ENCODE results near the gene MIEN1. TPM values are rescaled to one million over a fixed set of nuclear protein-coding genes. Genes with fewer than 3 reads are reported as not detected.

The MIEN1 gene
- total RNA-seq, 1 experiment from 2014 or later = 42.1 TPM

GRCh38 chr17:39736319-39737165 is 6.2 kb upstream of the MIEN1 start:
- ChIA-PET POLR2A (interaction anchor here (0.6 to 4.3 kb wide), 5 partner anchors 9 to 218 kb away, joined by 3 to 36 read pairs (median 4); partner anchors contain the start of gene PGAP3), CTCF (interaction anchor here (0.6 to 1.4 kb wide), 4 partner anchors 31 to 113 kb away, joined by 3 read pairs; no protein-coding TSS in a partner anchor)
- DNase-seq (ENCODE audit: unreplicated experiment) = peak; percentile 42
- H3K9me3 Mint-ChIP-seq (ENCODE audit: unreplicated experiment) = no peaks in the 10 kb centered on the region
- intact Hi-C loops (cut with micrococcal nuclease) = loop anchor here (5.0 kb wide), 1 partner anchor 114 kb away; no protein-coding TSS in a partner anchor
- TF ChIP-seq CTCF (IDR thresholded peaks at IDR 0.05; ENCODE audit: unreplicated experiment) = no peak
- BruUV-seq (replicated peaks) = no TSS peak
- H3K4me1 Mint-ChIP-seq (ENCODE audit: insufficient read depth, unreplicated experiment) = peaks cover 45% of the 10 kb centered on the region
- no peaks in the 10 kb centered on the region for H3K36me3 Mint-ChIP-seq (ENCODE audit: insufficient read depth, unreplicated experiment)
- H3K27me3 Mint-ChIP-seq (ENCODE audit: insufficient read depth, unreplicated experiment) = peaks cover 11% of the 10 kb centered on the region
- no peak overlapping the region for H3K4me3 Mint-ChIP-seq (ENCODE audit: unreplicated experiment)
- no peak overlapping the region for H3K27ac Mint-ChIP-seq (ENCODE audit: low read depth, unreplicated experiment)

DNA sequence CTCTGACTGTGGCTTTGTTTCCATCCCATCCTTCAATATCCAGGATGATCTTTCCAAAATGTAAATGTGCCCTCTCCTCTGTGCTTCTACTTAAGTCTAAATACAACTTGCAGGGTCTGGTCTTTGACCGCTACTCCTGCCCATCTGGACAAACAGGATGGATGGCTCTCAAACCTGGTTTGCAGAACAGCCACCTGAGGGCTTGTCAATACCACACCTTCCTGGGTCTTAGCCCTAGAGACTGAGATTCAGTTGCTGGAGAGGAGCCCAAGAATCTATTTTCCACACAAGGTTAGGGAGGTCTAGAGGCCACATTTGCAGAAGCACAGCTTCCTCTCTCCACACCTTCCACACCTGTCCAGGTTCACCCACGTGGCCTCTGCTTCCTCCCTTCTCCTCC is 5.5 kb upstream of the MIEN1 start:
- no peak for TF ChIP-seq CTCF (IDR thresholded peaks at IDR 0.05; ENCODE audit: unreplicated experiment)
- intact Hi-C loops (cut with micrococcal nuclease) = loop anchor here (5.0 kb wide), 1 partner anchor 114 kb away; no protein-coding TSS in a partner anchor
- POLR2A ChIA-PET = interaction anchor here (0.8 to 1.5 kb wide), 2 partner anchors 8 to 48 kb away, joined by 3 to 4 read pairs; partner anchors contain the start of gene PGAP3
- no peak for DNase-seq (ENCODE audit: unreplicated experiment)
- no TSS peak for BruUV-seq (replicated peaks)
- Mint-ChIP-seq H3K27ac (ENCODE audit: low read depth, unreplicated experiment) (no peak overlapping the region), H3K4me3 (ENCODE audit: unreplicated experiment) (no peak overlapping the region), H3K27me3 (ENCODE audit: insufficient read depth, unreplicated experiment) (peaks cover 11% of the 10 kb centered on the region), H3K4me1 (ENCODE audit: insufficient read depth, unreplicated experiment) (peaks cover 38% of the 10 kb centered on the region), H3K36me3 (ENCODE audit: insufficient read depth, unreplicated experiment) (no peaks in the 10 kb centered on the region), H3K9me3 (ENCODE audit: unreplicated experiment) (no peaks in the 10 kb centered on the region)
- CTCF ChIA-PET = interaction anchor here (1.0 to 1.4 kb wide), 2 partner anchors 82 to 112 kb away, joined by 3 read pairs; no protein-coding TSS in a partner anchor

GRCh38 chr17:39732586-39732985 is 2.3 kb upstream of the MIEN1 start:
- H3K27ac Mint-ChIP-seq (ENCODE audit: low read depth, unreplicated experiment) = no peak overlapping the region
- H3K27me3 Mint-ChIP-seq (ENCODE audit: insufficient read depth, unreplicated experiment) = peaks cover 11% of the 10 kb centered on the region
- H3K4me1 Mint-ChIP-seq (ENCODE audit: insufficient read depth, unreplicated experiment) = peaks cover 19% of the 10 kb centered on the region
- no peaks in the 10 kb centered on the region for H3K9me3 Mint-ChIP-seq (ENCODE audit: unreplicated experiment)
- no TSS peak for BruUV-seq (replicated peaks)
- intact Hi-C loops (cut with micrococcal nuclease) = no loop called here
- CTCF ChIA-PET = interaction anchor here (2.0 kb wide), 1 partner anchor 111 kb away, joined by 7 read pairs; no protein-coding TSS in a partner anchor
- H3K36me3 Mint-ChIP-seq (ENCODE audit: insufficient read depth, unreplicated experiment) = peaks cover 10% of the 10 kb centered on the region
- TF ChIP-seq CTCF (IDR thresholded peaks at IDR 0.05; ENCODE audit: unreplicated experiment) = no peak
- DNase-seq (ENCODE audit: unreplicated experiment) = no peak
- H3K4me3 Mint-ChIP-seq (ENCODE audit: unreplicated experiment) = no peak overlapping the region
- POLR2A ChIA-PET = interaction anchor here (0.6 to 1.6 kb wide), 2 partner anchors 16 to 248 kb away, joined by 4 to 7 read pairs; partner anchors contain the start of gene PSMD3

GRCh38 chr17:39729280-39729851 is 966 bp downstream of the MIEN1 start:
- DNase-seq (ENCODE audit: unreplicated experiment) = no peak
- H3K27me3 Mint-ChIP-seq (ENCODE audit: insufficient read depth, unreplicated experiment) = no peaks in the 10 kb centered on the region
- peaks cover 10% of the 10 kb centered on the region for H3K4me1 Mint-ChIP-seq (ENCODE audit: insufficient read depth, unreplicated experiment)
- POLR2A ChIA-PET = interaction anchor here (1.0 to 3.8 kb wide), 12 partner anchors 9 to 250 kb away, joined by 3 to 36 read pairs (median 6); partner anchors contain the start of genes ERBB2, PGAP3, PSMD3 and STARD3
- H3K27ac Mint-ChIP-seq (ENCODE audit: low read depth, unreplicated experiment) = peak overlapping the region; percentile 73
- H3K9me3 Mint-ChIP-seq (ENCODE audit: unreplicated experiment) = no peaks in the 10 kb centered on the region
- CTCF ChIA-PET = interaction anchor here (0.6 to 2.6 kb wide), 20 partner anchors 8 to 1027 kb away, joined by 3 to 19 read pairs (median 4); partner anchors contain the start of gene ERBB2
- H3K4me3 Mint-ChIP-seq (ENCODE audit: unreplicated experiment) = peak overlapping the region; percentile 78
- peaks cover 21% of the 10 kb centered on the region for H3K36me3 Mint-ChIP-seq (ENCODE audit: insufficient read depth, unreplicated experiment)
- no peak for TF ChIP-seq CTCF (IDR thresholded peaks at IDR 0.05; ENCODE audit: unreplicated experiment)
- intact Hi-C loops (cut with micrococcal nuclease) = no loop called here
- BruUV-seq (replicated peaks) = no TSS peak
